ENCODE results near the gene ANKUB1. TPM values are rescaled to one million over a fixed set of nuclear protein-coding genes. Genes with fewer than 3 reads are reported as not detected.

ANKUB1 gene
- total and polyA plus RNA-seq, 4 donors, result 0.19 TPM; not detected in 3

GRCh38 chr3:149812606-149813366 is 20.4 kb upstream of the ANKUB1 start, which contains the start of gene RNF13:
Gene RNF13 (plus strand): TSS chr3:149813215. CDS start chr3:149846027, 32,812 bp downstream.
- peaks cover 5 to 31% (median 14%) of the 10 kb centered on the region in 4 donors for H3K4me1 ChIP-seq (ENCODE audit: control insufficient read depth in 4 of 4, insufficient read depth in 4 of 4, low read length in 3 of 4)
- H3K4me3 ChIP-seq (ENCODE audit: low read depth in 1 of 3, low read length in 3 of 3), result peak within 1 kb of the TSS; percentile 74 to 97 (median 95)

More at GRCh38 chr3:149812606-149813366, 20.4 kb upstream of the ANKUB1 start, which contains the start of gene RNF13:
- TF ChIP-seq GABPA (IDR thresholded peaks at IDR 0.05 in 1 of 2, conservative IDR thresholded peaks at IDR 0.05 in 1 of 2), result peak; percentile 77 to 91
- TF ChIP-seq TAF1 (conservative IDR thresholded peaks at IDR 0.05), result peak; percentile 91
- no peak for TF ChIP-seq NR2F2 (IDR thresholded peaks at IDR 0.05)
- TF ChIP-seq RAD21 (IDR thresholded peaks at IDR 0.05), result no peak
- no peak for TF ChIP-seq CTCF (IDR thresholded peaks at IDR 0.05; ENCODE audit: low read depth, low read length, missing input control)
- TF ChIP-seq YY1 (IDR thresholded peaks at IDR 0.05), result peak; percentile 90
- TF ChIP-seq FOXA1 (IDR thresholded peaks at IDR 0.05), result no peak
- peak; percentile 65 for TF ChIP-seq ZBTB33 (IDR thresholded peaks at IDR 0.05)
- peak in 1 of 2 donors; percentile 20 for TF ChIP-seq JUND (IDR thresholded peaks at IDR 0.05)
- TF ChIP-seq HNF4G (IDR thresholded peaks at IDR 0.05), result no peak
- peak; percentile 42 for TF ChIP-seq MAX (IDR thresholded peaks at IDR 0.05)
- TF ChIP-seq FOXA2 (IDR thresholded peaks at IDR 0.05), result no peak
- TF ChIP-seq SP1 (IDR thresholded peaks at IDR 0.05), result peak; percentile 93
- TF ChIP-seq EGR1 (IDR thresholded peaks at IDR 0.05; ENCODE audit: low read depth in 2 of 2), result peak; percentile 14 to 36
- TF ChIP-seq RXRA (IDR thresholded peaks at IDR 0.05), result peak in 1 of 2 donors; percentile 54
- TF ChIP-seq ATF3 (IDR thresholded peaks at IDR 0.05), result no peak
- TF ChIP-seq HNF4A (conservative IDR thresholded peaks at IDR 0.05), result no peak
- peak; percentile 84 for TF ChIP-seq REST (IDR thresholded peaks at IDR 0.05)
- H3K36me3 ChIP-seq (ENCODE audit: control insufficient read depth in 4 of 4, insufficient read depth in 3 of 4, low read depth in 1 of 4, low read length in 3 of 4), result no peaks in the 10 kb centered on the region
- peak; percentile 94 for DNase-seq (ENCODE audit: low spot score)
- under 1% methylated on average over 56 of the region's 56 CpGs for WGBS
- H3K9ac ChIP-seq (ENCODE audit: low read depth in 1 of 2, low read length in 2 of 2), result peak within 1 kb of the TSS; percentile 84 to 97
- no peaks in the 10 kb centered on the region for H3K9me3 ChIP-seq (ENCODE audit: control insufficient read depth in 4 of 4, low read length in 3 of 4)
- no peaks in the 10 kb centered on the region for H3K27me3 ChIP-seq (ENCODE audit: control insufficient read depth in 4 of 4, insufficient read depth in 4 of 4, low read length in 3 of 4)
- peak within 1 kb of the TSS; percentile 98 to 100 for H3K27ac ChIP-seq (ENCODE audit: low read depth in 1 of 2, low read length in 2 of 2)

All from liver (tissue), 9 donors.